Stimulated activated CD8-positive, alpha-beta memory T cell treated with anti-CD3 and anti-CD28 coated beads, Interleukin-2, amount 100 ng/mL, for 1 hour (primary cell): ENCODE measurements around the gene TEX36.
"Not testable (repeated sequence)": the region's sequence is repeated elsewhere in the genome, so short reads cannot be mapped to it uniquely, and the experiment has no call there.

ENCODE experiments used
- DNase-seq, 2 donors: peaks; one replicate each; pipeline ENCODE4 v3.0.0-alpha.2; 2020; ENCODE audit warnings: low read depth in 2 of 2

Gene TEX36

GRCh38 chr10:125634606-125635005 lies 48.4 kb downstream of the TEX36 start:
- DNase-seq, result no peak

GRCh38 chr10:125633517-125633999 lies 49.4 kb downstream of the TEX36 start:
- no peak for DNase-seq

- DNase-seq, result no peak
Measured at GRCh38 chr10:125631806-125632205, 51.2 kb downstream of the TEX36 start.

GRCh38 chr10:125629758-125630376 lies 53.1 kb downstream of the TEX36 start:
- no peak for DNase-seq

GRCh38 chr10:125628104-125629049 lies 54.6 kb downstream of the TEX36 start:
- no peak for DNase-seq

GRCh38 chr10:125627646-125628045 lies 55.3 kb downstream of the TEX36 start:
- DNase-seq, result no peak

- no peak for DNase-seq
Measured at GRCh38 chr10:125626671-125627070, 56.3 kb downstream of the TEX36 start.

- no peak for DNase-seq
Measured at GRCh38 chr10:125625586-125625985, 57.4 kb downstream of the TEX36 start.

- no peak for DNase-seq
Measured at GRCh38 chr10:125624800-125625199, 58.2 kb downstream of the TEX36 start.

- DNase-seq, result no peak
Measured at GRCh38 chr10:125621052-125621451, 61.9 kb downstream of the TEX36 start.

- DNase-seq, result no peak
Measured at GRCh38 chr10:125620401-125620800, 62.6 kb downstream of the TEX36 start.

- DNase-seq, result not testable (repeated sequence)
Measured at GRCh38 chr10:125613062-125613461, 69.9 kb downstream of the TEX36 start.

GRCh38 chr10:125611756-125612155 lies 71.2 kb downstream of the TEX36 start:
- no peak for DNase-seq

- DNase-seq, result no peak
Measured at GRCh38 chr10:125611216-125611615, 71.7 kb downstream of the TEX36 start.

- no peak for DNase-seq
Measured at GRCh38 chr10:125609859-125610258, 73.1 kb downstream of the TEX36 start.

GRCh38 chr10:125608474-125608873 lies 74.5 kb downstream of the TEX36 start:
- no peak for DNase-seq

- DNase-seq, result no peak
Measured at GRCh38 chr10:125607689-125608290, 75.2 kb downstream of the TEX36 start.

GRCh38 chr10:125606414-125607010 lies 76.5 kb downstream of the TEX36 start:
- no peak for DNase-seq
